Activated CD4-positive, alpha-beta T cell treated with anti-CD3 and anti-CD28 coated beads, Interleukin-2, Interleukin-4, amounts not matched to agents 100 ng/mL and 50 ng/mL, durations not matched to agents 16 hours and 8 hours (primary cell): ENCODE results near the gene ALCAM.
"Not testable (repeated sequence)": the region's sequence is repeated elsewhere in the genome, so short reads cannot be mapped to it uniquely, and the experiment has no call there.

ENCODE experiments used
- DNase-seq: peaks from one replicate; pipeline ENCODE4 v3.0.0-alpha.2; 2020; ENCODE audit warnings: low spot score

The ALCAM gene

DNA sequence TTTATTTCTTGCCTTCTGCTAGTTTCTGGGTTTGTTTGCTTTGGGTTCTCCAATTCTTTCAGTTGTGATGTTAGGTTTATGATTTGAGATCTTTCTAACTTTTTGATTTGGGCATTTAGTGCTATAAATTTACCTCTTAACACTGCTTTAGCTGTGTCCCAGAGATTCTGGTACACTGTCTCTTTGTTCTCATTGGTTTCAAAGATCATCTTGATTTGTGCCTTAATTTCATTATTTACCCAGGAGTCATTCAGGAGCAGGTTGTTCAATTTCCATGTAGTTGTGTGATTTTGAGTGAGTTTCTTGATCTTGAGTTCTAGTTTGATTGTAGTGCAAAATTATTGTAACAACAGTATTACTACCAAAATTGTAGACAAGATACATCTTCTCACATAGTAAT lies 25.9 kb downstream of the ALCAM start:
- not testable (repeated sequence) for DNase-seq

DNA sequence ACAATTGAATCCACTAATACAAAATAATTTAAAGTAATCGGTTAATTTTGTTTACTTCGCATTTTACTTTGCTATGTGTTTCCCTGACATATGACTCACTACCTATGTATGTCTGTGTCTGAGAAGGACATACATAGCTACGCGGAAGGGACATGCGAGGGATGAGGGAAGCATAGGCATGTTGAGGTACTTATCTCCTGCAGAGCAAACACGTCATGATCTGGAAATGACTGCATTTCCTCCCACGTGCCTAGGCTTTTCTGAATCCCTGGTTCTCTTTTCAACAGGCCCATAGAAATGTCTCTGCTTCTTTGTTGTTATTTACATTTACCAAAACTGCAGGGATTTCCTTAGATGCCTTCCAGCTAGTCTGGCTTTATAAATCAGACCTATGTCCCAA lies 27.5 kb downstream of the ALCAM start:
- no peak for DNase-seq

DNA sequence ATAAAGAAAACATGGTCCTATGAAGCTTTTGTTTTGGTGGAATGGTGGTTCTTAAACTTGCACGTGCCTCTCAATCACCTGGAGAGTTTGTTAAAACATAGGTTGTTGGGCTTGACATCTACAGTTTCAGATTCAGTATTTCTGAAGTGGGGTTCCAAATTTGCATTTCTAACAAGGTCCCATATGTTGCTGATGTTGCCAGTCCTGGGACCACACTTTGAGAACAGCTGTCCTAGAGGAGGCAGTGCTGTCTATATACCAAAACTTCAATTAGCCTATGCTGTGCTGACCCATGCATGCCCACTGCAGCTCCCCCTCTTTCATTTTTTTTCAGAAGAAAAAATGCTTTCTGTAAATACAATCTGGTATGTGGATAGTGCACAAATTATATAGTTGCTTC lies 31.3 kb downstream of the ALCAM start:
- no peak for DNase-seq

DNA sequence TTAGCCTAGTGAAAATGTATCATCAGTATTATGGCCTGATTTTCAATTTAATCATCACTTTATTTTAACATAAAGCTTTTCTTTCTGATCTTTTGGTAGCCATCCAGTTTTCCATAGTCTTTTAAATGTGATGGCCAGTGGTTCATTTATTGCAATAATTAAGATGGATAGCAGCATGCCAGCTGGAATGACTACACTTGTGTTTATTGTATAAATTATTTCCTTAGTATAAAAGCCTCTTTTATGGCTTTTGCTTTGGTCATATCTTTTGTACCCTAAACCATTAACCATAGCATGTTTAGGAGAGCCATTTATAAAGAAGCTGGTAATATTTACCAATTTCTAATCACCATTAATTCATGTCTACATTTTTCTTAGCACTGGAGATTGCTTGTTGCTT lies 31.7 kb downstream of the ALCAM start:
- DNase-seq: no peak

DNA sequence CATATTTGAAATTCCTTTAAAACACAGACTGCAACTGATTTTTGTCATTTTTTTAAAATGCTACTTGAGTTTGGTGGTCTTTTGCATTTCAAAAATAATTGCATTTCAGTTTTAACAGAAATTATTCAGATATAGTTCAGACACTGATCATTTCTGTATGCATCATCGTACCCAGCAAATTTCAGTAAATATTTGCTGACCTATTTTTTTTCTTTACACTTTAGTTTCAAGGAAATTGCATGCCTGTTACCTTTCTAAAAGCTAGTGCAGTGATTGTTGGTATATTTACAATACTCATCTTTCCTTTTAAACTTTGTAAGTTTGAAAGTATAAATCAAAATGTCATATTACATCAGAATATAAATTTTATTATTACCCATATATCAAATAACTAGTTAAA lies 32.4 kb downstream of the ALCAM start:
- no peak for DNase-seq

DNA sequence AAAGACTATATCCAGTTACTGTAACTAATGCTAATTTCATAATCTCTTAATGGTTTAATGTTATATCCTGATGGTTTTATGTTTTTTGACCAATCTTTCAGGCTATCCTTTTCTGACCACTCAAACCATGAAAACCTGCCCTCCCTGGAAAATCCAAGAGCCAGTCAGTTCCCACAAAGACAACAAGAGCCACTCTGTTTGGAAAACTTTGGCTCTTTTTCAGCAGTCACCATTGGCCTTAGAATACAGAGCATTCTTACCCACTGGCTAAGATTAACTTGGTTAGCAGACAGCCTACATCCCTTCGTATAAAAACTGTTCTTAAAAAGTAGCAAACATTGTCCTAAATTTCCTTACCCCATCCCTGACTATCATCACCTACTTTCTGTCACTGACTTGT lies 32.9 kb downstream of the ALCAM start:
- DNase-seq: no peak

DNA sequence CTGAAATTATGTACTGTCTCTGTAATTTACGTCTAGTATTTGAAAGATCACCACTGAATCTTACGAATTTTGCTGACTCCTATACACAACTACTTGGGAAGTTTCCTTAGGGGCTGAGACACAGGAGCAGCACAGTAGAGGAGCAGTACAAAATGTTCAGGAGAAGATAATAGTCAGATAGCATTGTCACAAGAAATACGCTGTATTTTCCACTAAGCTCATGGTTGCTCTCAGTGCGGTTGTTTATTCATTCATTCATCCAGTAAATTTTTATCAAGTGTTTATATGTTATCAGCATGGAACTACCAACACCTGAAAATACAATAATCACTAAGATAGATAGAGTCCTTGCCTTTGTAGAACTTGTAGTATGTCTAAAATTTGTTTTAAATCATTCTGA lies 34.5 kb downstream of the ALCAM start:
- no peak for DNase-seq

DNA sequence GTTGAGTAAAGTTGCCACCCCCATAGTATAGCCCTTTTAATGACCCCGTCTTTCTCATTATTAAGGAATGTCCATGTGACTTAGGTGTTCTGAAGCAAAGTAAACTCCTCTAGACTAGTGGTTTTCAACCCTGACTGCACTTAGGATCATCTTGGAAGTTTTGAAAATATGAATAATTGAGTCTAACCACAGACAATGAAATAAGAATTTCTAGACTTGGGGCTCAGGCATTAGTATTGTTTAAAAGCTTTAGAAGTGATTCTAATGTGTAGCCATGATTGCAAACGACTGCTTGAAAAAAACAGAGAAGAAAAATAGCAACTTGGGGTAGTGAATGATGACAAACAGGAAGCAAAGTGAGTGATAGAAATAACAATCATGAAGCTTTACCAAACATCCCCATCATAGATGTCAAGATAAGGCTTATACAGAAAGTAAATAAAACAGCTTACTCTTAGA lies 35.0 kb downstream of the ALCAM start:
- DNase-seq: no peak

DNA sequence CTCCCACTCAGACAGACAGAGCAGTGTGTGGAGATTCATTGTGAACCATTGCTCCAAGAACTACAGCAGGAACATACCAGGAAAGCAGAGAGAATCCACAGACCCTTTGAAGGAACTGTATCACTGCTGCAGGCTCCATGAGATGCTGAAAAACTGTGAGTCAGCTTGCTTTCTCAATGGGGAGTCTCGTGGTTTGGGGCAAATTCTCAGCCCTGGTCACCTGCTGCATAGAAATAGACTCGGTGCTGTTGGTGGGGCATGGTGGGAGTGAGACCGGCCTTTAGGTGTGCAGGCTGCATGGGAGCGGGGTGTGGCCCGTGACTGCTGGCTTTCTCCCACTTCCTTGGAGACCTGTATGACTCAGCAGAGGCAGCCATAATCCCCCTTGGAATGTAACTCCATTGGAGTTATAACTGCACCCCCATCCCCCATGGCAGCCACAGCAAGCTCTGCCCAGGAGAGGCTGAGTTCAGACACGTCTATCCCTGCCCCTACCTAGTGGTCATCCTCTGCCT lies 35.6 kb downstream of the ALCAM start:
- no peak for DNase-seq

DNA sequence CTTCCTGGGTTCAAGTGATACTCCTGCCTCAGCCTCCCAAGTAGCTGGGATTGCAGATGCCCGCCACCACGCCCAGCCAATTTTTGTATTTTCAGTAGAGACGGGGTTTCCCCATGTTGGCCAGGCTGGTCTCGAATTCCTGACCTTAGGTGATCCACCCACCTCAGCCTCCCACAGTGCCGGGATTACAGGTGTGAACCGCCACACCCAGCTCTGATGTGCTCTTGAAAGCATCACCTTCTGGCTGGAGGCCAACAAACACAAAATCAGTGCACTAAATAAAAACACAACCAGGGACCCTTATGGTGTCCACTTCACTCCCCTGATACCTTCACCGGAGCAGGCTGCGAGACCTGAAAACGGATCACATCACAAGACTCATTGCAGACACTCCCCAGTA lies 36.3 kb downstream of the ALCAM start:
- DNase-seq: not testable (repeated sequence)

DNA sequence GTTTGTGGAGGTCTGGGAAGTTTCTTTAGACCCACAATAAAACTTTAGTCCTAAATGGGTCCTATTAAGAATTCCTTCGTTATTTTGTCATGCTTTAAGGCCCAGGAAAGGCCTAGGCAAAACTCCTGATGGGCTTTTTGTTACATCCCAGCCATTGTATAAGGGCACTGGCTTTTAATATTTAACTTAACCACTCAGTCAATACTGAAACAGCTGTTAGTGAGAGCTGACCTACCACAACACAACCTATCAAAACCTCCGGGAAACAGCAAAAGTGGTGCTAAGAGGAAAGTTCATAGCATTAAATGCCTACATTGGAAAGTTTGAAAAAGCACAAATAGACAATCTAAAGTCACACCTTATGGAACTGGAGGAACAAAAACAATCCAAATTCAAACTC lies 39.6 kb downstream of the ALCAM start:
- no peak for DNase-seq

DNA sequence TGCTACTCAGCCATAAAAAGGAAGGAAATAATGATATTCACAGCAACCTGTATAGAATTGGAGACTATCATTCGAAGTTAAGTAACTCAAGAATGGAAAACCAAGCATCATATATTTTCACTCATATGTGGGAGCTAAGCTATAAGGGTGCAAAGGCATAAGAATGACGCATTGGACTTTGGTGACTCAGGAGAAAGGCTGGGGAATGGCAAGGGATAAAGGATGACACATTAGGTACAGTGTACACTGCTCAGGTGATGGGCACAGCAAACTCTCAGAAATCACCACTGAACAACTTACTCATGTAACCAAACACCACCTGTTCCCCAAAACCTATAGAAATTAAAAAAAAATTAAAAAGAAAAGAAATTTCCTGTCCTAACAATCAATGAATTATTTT lies 42.7 kb downstream of the ALCAM start:
- DNase-seq: no peak

DNA sequence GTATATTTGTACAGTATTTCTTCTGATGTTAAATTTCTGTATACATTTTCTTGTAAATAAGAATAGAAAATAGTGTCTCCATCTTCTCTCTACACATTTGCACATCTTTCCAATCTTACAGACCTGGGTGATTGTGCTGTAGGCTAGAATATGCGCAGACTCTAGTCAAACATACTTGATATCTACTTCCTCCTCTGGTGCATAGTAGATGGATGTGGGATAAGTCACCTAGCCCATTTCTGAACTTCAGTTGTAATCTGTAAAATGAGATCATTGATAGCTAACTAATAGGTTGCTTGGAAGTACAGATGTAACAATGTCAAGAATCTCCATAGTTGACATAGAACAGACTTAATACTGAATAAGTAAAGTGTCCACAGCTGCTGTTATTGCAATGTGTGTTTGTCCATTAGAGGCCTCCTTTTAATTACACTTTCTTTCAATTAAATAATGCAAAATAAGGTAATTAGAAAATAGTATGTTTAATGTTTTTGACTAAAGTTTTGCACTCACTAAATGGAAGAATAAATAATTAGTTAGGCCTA lies 46.7 kb downstream of the ALCAM start:
- DNase-seq: no peak

DNA sequence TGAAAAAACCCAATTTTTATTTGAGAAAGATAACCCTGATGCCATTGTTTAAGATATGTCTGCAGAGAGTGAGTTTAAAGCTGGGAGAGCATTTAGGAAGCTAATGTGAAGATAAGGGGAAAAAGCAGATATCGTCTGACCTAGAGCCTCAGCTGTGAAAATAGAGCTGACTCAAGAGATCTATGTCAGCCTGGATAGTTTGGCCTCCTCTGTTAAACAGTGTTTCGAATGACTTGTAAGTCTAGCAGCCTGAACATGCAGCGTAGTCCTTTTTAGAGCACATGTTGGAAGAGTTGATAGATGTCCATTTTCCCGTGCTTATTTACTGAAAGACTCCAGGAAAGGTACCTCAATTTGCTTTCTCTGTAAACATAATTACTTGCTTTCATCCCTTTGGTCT lies 48.1 kb downstream of the ALCAM start:
- DNase-seq: no peak

DNA sequence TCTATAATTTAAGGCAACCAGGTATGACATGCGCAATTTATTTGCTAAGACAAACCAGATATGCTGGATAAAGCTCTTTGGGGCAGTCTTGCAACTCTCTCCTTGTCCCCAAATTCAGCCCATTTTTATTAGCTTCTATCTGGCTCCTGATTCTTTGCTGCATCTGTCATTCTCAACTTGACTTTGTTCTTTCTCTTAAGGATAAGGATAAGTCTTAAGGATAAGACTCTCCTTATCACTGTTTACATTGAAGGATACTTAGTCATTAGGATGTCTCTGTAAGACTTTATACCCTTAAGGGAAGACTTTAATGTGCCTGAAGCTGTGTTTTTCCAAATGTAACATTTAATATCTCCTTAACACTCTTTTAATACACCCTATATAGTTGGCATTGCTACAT lies 49.2 kb downstream of the ALCAM start:
- DNase-seq: no peak

DNA sequence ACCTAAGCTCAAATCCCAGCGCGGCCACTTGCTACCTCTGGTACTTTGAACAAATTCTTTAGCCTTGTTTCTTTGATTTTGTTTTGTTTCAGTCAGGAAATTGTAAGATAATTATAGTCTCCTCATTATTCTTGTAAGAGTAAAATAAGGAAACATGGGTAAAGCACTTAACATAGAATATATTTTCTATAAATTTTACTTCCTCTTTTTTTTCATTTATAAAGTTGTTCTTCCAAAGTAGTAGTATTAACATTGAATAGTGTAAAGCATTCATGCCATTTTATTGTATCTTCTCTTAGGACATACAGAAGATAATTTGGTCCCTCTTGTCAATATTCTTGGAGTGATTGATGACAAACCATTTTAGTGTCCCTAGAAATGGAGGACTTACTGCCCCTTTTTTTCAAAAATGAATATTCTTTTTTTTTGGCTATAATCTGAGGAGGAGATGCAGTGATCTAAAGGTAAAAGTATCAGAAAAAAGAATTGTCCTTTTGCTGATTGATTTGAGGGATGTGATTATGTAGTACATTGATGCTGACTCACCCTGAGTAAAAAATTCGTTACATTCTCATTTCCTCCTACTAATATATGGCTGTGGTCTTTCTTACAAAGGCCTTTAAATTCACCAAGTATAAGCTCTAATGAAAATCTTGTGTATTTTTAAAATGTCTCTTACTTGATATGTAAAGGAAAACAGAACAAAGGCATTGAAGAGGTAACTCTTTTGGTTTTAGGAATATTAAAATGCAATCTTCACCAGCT lies 51.0 kb downstream of the ALCAM start:
- DNase-seq: peak; percentile 2

DNA sequence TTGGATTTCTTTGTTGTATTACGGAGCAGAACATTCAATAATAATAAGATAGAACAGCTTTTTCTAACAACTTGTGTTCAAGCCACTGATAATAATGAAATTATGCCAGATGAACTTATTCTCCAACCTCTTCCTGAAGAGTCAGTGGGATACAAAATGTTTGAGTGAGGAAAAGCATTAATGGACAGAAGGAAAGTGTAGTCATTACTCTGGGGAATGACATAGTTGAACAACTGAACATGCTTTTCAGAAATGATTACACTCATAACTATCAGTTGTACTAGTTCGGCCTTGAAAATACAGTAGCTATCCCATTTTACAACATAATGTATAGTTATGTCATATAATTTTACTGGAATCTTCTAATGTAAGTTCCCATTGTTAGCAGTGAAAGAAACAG lies 55.9 kb downstream of the ALCAM start:
- no peak for DNase-seq

DNA sequence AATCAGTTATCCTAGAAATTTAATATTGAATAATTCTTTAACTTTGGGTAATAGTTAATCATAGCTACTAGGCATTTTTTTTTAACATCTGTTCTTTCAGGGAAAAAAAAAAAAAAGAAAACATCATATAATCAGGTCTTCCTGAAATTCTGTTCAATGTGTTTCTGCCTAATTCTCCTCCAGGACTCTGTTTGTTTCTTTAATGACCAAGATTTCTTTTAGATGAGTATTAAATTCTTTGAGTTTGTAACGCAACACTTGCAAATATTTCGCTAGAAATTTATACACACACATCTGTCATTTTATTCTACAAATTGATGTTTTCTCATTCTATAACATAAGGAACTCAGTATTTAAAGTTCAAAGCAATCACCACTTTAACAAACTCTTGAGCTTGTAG lies 56.7 kb downstream of the ALCAM start:
- no peak for DNase-seq

DNA sequence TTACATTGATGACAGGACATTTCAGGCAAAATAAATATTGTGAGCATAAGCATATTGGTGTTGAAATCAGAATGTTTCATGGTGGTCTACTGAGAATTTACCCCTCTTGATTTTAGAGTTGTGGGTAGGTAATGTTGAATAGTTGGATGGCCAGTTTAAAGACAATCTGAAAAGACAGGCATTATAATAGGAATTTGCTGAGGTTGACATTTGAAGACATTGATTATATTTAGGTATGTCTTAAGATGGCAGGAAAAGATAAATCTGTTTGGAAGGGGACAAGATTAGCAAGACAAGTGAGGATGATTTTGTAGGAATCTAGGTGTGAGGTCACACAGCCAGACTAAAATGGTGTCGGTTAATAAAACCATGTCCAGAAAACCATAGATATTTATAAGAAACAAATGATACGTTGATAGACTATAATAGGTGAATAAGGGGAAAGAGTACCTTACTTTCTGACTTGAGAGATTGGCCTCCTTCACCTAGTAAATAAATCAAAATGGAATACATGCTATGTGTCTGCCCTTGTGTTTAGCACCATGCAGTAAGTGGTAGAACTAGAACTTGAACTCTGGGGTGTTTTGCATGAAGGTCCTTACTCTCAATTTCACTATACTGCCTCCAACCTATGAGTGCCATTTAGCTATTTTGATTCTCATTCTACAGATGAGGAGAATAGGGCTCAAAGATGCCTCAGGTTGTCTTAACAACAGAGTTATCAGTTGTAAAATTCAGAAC lies 57.9 kb downstream of the ALCAM start:
- no peak for DNase-seq

DNA sequence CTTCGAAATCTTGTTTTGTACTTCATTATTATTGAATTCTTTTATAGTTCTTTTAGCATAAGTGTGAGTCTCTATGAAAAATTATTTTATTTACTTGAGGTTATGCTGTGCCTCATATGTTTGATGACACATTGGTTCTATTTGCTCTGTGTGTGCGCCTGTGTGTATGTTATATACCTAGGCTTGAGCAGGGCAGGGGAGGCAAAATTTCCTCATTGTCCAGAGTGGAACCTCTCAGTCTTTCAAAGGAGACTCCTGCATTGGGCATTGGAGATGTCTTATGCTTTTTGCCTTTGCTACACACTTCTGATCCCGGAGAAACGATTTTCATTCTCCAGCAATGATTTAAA lies 58.4 kb downstream of the ALCAM start:
- DNase-seq: no peak

DNA sequence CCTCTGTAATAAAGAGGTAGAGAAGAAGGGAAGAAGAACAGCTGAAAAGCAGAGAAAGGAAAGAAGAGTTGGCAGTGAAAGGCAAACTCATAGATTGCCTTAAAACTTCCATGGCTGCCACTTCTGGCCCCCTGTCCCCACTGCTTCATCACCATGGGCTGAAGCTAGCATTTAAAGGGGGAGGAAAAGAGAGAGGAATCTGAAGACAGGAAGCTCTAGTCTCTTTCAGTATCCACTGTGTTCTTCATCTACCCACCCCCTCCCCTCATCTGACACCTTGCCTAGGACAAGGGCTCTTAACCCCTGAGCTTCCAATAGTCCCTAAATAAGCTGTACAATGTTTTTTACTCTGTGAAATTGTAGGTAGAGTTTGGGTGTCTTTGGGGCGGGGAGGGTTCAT lies 60.6 kb downstream of the ALCAM start:
- DNase-seq: no peak

DNA sequence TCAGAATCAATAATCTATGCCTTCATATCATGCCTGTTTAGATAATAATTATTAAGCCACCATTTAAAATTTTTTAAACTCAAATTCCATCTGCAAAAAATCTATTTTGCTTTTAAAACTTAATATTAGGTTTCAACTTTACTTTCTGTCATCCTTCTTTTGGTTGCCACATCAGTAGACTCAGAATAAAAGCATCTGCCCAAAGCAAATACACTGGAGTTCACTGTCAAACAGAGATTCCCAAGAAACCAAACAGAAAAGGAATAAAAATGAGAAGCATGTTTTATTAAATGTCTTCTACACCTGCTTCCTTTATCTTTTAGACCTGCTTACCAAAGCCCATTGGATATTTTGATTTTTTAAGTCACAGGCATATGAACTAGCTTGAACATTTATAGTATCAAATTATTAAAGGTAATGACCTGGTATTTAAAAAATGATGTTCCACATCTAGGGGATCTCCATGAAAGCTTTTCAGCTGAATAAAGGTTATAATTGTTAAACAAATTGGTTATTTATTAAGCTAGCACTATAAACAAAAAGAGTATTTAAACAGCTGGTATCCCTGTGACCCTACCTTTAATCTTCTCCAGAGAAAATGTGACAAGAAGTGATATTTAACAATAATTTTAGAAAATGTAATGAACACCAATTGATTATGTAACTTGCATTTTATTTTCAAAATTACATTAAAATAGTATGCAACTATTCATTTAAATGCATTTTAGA lies 62.5 kb downstream of the ALCAM start:
- DNase-seq: no peak

DNA sequence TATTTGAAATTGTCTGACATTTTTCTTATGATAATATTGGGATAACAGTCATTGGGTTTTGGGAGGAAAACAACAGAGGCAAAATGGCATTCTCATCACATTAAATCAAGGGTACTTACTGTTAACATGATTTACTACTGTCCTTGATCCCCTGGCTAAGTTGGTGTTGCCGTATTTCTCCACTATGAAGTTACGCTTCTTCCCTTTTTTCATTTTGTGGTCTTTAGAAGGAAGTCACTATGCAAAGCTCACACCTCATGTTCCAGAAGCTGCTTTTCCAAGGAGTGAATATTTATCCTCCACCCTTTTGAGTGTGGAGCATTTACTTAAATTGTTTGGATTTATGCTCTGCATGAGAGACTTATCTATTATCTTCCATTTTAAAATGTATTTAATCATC lies 63.7 kb downstream of the ALCAM start:
- no peak for DNase-seq
